SKM-1 treated with dmso at 0.1 percent for 144 hours (cell line): ENCODE measurements around the gene ITPR2.
A peak's percentile ranks its signal among the peaks of the same experiment; 100 is the strongest.
"Not testable (repeated sequence)": the region's sequence is repeated elsewhere in the genome, so short reads cannot be mapped to it uniquely, and the experiment has no call there.

Source experiments
- DNase-seq: peaks from one replicate; lab custom pipeline; 2025; ENCODE audit not compliant: unreplicated experiment; lab: John Stamatoyannopoulos, UW

The ITPR2 gene

GRCh38 chr12:26471560-26471959 is 361.4 kb downstream of the ITPR2 start:
- DNase-seq = peak; percentile 70

- DNase-seq = no peak
Measured at GRCh38 chr12:26469421-26470180, 363.4 kb downstream of the ITPR2 start.

- no peak for DNase-seq
Measured at GRCh38 chr12:26467351-26467750, 365.6 kb downstream of the ITPR2 start.

- DNase-seq = no peak
Measured at GRCh38 chr12:26466726-26467125, 366.3 kb downstream of the ITPR2 start.

- DNase-seq = no peak
Measured at GRCh38 chr12:26465419-26466097, 367.4 kb downstream of the ITPR2 start.

GRCh38 chr12:26461776-26462175 is 371.2 kb downstream of the ITPR2 start:
- DNase-seq = no peak

GRCh38 chr12:26460361-26460760 is 372.6 kb downstream of the ITPR2 start:
- DNase-seq = no peak

GRCh38 chr12:26455936-26456574 is 376.9 kb downstream of the ITPR2 start:
- DNase-seq = no peak

- no peak for DNase-seq
Measured at GRCh38 chr12:26453246-26453645, 379.7 kb downstream of the ITPR2 start.

GRCh38 chr12:26452511-26452910 is 380.5 kb downstream of the ITPR2 start:
- no peak for DNase-seq

GRCh38 chr12:26451763-26452162 is 381.2 kb downstream of the ITPR2 start:
- DNase-seq = no peak

- no peak for DNase-seq
Measured at GRCh38 chr12:26445909-26446308, 387.1 kb downstream of the ITPR2 start.

GRCh38 chr12:26443309-26443708 is 389.7 kb downstream of the ITPR2 start:
- DNase-seq = no peak

GRCh38 chr12:26441434-26441833 is 391.6 kb downstream of the ITPR2 start:
- DNase-seq = no peak

- no peak for DNase-seq
Measured at GRCh38 chr12:26435069-26435404, 398.0 kb downstream of the ITPR2 start.

- DNase-seq = peak; percentile 27
Measured at GRCh38 chr12:26434299-26435068, 398.5 kb downstream of the ITPR2 start.

GRCh38 chr12:26433701-26434100 is 399.3 kb downstream of the ITPR2 start:
- DNase-seq = not testable (repeated sequence)

- DNase-seq = no peak
Measured at GRCh38 chr12:26431211-26431610, 401.8 kb downstream of the ITPR2 start.

- DNase-seq = not testable (repeated sequence)
Measured at GRCh38 chr12:26430596-26430995, 402.4 kb downstream of the ITPR2 start.

GRCh38 chr12:26429070-26429691 is 403.8 kb downstream of the ITPR2 start:
- no peak for DNase-seq

- DNase-seq = no peak
Measured at GRCh38 chr12:26428420-26428819, 404.6 kb downstream of the ITPR2 start.
